GM12872 (cell line): Measurements from ENCODE around the gene NDNF.

Experiments used
- TF ChIP-seq, protein P1 (sequence below): IDR thresholded peaks from 3 replicates; pipeline ENCODE4 v1.5.1; 2011; ENCODE audit warnings: low read depth, mild to moderate bottlenecking, low read length, moderate library complexity; ENCODE audit not compliant: insufficient read depth

Gene NDNF, protein sequence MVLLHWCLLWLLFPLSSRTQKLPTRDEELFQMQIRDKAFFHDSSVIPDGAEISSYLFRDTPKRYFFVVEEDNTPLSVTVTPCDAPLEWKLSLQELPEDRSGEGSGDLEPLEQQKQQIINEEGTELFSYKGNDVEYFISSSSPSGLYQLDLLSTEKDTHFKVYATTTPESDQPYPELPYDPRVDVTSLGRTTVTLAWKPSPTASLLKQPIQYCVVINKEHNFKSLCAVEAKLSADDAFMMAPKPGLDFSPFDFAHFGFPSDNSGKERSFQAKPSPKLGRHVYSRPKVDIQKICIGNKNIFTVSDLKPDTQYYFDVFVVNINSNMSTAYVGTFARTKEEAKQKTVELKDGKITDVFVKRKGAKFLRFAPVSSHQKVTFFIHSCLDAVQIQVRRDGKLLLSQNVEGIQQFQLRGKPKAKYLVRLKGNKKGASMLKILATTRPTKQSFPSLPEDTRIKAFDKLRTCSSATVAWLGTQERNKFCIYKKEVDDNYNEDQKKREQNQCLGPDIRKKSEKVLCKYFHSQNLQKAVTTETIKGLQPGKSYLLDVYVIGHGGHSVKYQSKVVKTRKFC

DNA sequence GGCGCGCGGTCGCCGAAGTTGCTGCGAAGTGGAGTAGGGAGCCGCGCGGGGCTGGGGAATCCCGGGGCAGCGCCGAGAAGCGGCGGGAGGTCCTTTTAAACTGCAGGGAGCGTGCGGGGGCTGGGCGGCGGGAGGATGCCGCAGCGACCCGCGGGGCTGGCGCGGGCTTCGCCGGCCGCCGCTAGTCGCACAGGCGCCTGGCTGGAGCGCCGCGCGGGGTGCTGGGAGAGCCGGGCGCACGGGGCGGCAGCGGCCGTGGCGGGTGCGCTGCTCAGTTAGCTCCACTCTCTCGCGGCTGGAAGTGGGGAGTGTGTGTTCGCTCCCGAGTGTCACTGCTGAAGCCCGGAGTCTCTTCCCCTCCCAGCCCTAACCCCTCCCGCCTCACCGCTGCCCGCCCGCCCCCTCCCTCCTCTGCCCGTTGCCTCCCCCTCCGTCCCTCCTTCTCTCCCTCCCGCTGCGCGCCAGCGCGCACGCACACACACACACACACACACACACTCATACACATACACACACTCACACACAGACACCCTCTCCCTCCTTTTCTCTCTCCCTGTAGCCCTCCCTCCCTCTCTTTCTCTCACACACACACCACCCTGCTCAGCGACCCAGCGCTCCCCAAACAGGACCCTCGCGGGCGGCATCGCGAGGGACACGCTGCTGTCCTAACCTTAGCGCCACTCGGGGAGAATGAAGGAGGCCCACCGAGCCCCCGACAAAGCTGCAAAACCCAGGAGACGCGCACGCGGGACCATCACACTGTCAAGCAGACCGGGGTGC, at the start of gene NDNF:
NDNF (minus strand) TSS at position 312 of the 780 bp plus-strand sequence. CDS start 26,698 bp downstream, outside the sequence.
- TF ChIP-seq, protein P1, sequence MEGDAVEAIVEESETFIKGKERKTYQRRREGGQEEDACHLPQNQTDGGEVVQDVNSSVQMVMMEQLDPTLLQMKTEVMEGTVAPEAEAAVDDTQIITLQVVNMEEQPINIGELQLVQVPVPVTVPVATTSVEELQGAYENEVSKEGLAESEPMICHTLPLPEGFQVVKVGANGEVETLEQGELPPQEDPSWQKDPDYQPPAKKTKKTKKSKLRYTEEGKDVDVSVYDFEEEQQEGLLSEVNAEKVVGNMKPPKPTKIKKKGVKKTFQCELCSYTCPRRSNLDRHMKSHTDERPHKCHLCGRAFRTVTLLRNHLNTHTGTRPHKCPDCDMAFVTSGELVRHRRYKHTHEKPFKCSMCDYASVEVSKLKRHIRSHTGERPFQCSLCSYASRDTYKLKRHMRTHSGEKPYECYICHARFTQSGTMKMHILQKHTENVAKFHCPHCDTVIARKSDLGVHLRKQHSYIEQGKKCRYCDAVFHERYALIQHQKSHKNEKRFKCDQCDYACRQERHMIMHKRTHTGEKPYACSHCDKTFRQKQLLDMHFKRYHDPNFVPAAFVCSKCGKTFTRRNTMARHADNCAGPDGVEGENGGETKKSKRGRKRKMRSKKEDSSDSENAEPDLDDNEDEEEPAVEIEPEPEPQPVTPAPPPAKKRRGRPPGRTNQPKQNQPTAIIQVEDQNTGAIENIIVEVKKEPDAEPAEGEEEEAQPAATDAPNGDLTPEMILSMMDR = no peak

GRCh38 chr4:121119715-121120114, 47.4 kb upstream of the NDNF start:
- TF ChIP-seq, protein P1 = no peak

GRCh38 chr4:121118344-121118743, 46.0 kb upstream of the NDNF start:
- TF ChIP-seq, protein P1 = no peak

GRCh38 chr4:121114756-121115155, 42.4 kb upstream of the NDNF start:
- TF ChIP-seq, protein P1 = no peak

- TF ChIP-seq, protein P1 = peak; percentile 12; the same call in 1 of the 3 replicates
Measured at GRCh38 chr4:121112530-121112929, 40.2 kb upstream of the NDNF start.

GRCh38 chr4:121108557-121108956, 36.2 kb upstream of the NDNF start:
- TF ChIP-seq, protein P1 = no peak

DNA sequence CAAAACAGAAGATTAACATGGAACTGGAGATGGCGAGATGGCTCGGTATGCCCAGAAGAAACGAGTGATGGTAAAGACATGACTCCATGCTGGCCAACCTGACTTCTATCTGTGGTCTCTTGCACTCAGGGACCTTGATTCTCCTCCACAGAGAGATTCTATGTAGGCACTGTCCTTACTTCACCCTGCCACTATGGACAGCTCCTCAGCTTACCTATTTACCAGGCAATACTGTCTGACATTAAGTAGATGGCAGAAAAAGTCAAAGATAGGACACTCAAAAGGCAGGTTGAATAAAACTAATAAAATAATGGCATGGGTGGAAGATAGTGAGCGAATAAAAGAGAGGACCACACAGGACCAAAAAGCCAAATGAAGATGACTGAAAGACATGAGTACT, 35.2 kb upstream of the NDNF start:
- TF ChIP-seq, protein P1 = no peak
